Measurements from ENCODE around the gene OOSP3.

OOSP3 gene

GRCh38 chr11:59943997-59944714 is 65.6 kb downstream of the OOSP3 start:
- no peak for DNase-seq (ENCODE audit: low read depth in 2 of 3, low spot score in 1 of 3)

DNA sequence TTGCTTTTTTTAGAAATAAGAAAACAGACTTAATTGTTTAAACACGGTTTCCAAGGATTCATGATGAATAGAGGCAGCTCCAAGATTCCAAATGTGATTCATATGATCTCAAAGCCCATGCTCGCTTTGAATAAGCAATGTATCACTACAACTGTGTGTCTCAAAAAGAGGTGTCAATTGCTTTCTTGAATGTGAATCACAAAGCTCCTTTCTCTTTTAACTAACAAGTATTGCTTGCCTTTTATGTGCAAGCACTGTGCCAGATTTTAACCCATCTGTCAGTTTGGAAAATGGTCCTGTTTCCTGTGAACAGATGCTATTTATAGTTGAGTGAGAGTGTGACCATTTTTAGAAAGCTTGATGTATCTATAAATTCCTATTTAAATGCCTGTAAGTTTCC is 66.1 kb downstream of the OOSP3 start:
- no peak for DNase-seq (ENCODE audit: low read depth in 2 of 3, low spot score in 1 of 3)

Measured in stimulated activated CD4-positive, alpha-beta T cell treated with anti-CD3 and anti-CD28 coated beads, Interleukin-12 subunit alpha, Interleukin-12 subunit beta, amount 100 ng/mL, for 48 hours (primary cell).